Uterus (tissue), 4 donors: ENCODE measurements around the gene GC. TPM values are rescaled to one million over a fixed set of nuclear protein-coding genes. Genes with fewer than 3 reads are reported as not detected.

ENCODE experiments used
- DNase-seq, 2 donors: peaks; one replicate each; pipeline ENCODE4 v3.0.0-alpha.2; 2019 to 2020
- H3K27ac ChIP-seq, 2 donors: fragments of 200-600 bp; sonication (generic); 1 replicate in 1 of 2; 2 replicates in 1 of 2; pipeline ENCODE4 v1.5.1; 2016 to 2018
- H3K27me3 ChIP-seq, 2 donors: fragments of 200-600 bp; sonication (generic); one replicate each; pipeline ENCODE4 v1.5.1; 2018 to 2019; ENCODE audit warnings: control low read depth in 1 of 2
- H3K36me3 ChIP-seq, 2 donors: fragments of 200-600 bp; sonication (generic); one replicate each; pipeline ENCODE4 v1.5.1; 2019; ENCODE audit warnings: control low read depth in 1 of 2
- H3K4me1 ChIP-seq, 2 donors: fragments of 200-600 bp; sonication (generic); one replicate each; pipeline ENCODE4 v1.5.1; 2018 to 2019; ENCODE audit warnings: control low read depth in 1 of 2
- H3K4me3 ChIP-seq, 2 donors: fragments of 200-600 bp; sonication (generic); 1 replicate in 1 of 2; 2 replicates in 1 of 2; pipeline ENCODE4 v1.5.1; 2018 to 2019; ENCODE audit warnings: mild to moderate bottlenecking in 1 of 2
- H3K9me3 ChIP-seq, 2 donors: fragments of 200-600 bp; sonication (generic); one replicate each; pipeline ENCODE4 v1.5.1; 2019; ENCODE audit warnings: control low read depth in 1 of 2
- CTCF ChIP-seq, 4 experiments: fragments of 200-600 bp in 2 of 4; fragments of 450-650 bp in 2 of 4; sonication (generic) in 2 of 4; IDR thresholded peaks; one replicate each; pipeline ENCODE4 v1.5.1; 2016 to 2019; ENCODE audit warnings: antibody characterized with exemption in 4 of 4, mild to moderate bottlenecking in 2 of 4, moderate library complexity in 1 of 4
- POLR2A ChIP-seq, 2 donors: fragments of 450-650 bp; IDR thresholded peaks; one replicate each; pipeline ENCODE4 v1.6.1; 2016; ENCODE audit warnings: antibody characterized with exemption in 2 of 2, mild to moderate bottlenecking in 1 of 2, moderate library complexity in 1 of 2
- intact Hi-C: fragments of 100-400 bp; cut with DNase I; formaldehyde crosslinking; loops from one replicate; pipeline ENCODE4 v1.15.1; 2023; ENCODE audit warnings: low total_unique reads
- total RNA-seq, 4 donors: library from RNA; depleted of rRNA in 3 of 4; stranded (reverse); fragments of >200 nt in 3 of 4; gene quantifications; one replicate each; pipeline versions ENCODE4 v1.1.0 to v1.2.4, GENCODE V29; 2014 to 2023
- donor health status: DM: yes; HTN: yes; CAD: no.

Gene GC
- total RNA-seq, 4 donors from 2014 or later: 0.46 TPM; not detected in 3

GRCh38 chr4:71711044-71711984 lies 72.6 kb downstream of the GC start:
- Histone ChIP-seq H3K36me3 (no peaks in the 10 kb centered on the region), H3K4me3 (no peak overlapping the region), H3K27me3 (no peaks in the 10 kb centered on the region), H3K9me3 (no peaks in the 10 kb centered on the region), H3K27ac (no peak overlapping the region), H3K4me1 (no peaks in the 10 kb centered on the region)
- intact Hi-C loops: no loop called here
- no peak for DNase-seq
- TF ChIP-seq CTCF (IDR thresholded peaks at IDR 0.05) (no peak), POLR2A (IDR thresholded peaks at IDR 0.05) (no peak)

GRCh38 chr4:71709961-71710360 lies 73.9 kb downstream of the GC start:
- H3K9me3 ChIP-seq: no peaks in the 10 kb centered on the region
- TF ChIP-seq CTCF (IDR thresholded peaks at IDR 0.05) (no peak), POLR2A (IDR thresholded peaks at IDR 0.05) (no peak)
- H3K36me3 ChIP-seq: no peaks in the 10 kb centered on the region
- intact Hi-C loops: no loop called here
- no peak for DNase-seq
- no peaks in the 10 kb centered on the region for H3K27me3 ChIP-seq
- H3K4me3 ChIP-seq: no peak overlapping the region
- no peak overlapping the region for H3K27ac ChIP-seq
- H3K4me1 ChIP-seq: no peaks in the 10 kb centered on the region

GRCh38 chr4:71698141-71698540 lies 85.7 kb downstream of the GC start:
- H3K9me3 ChIP-seq: no peaks in the 10 kb centered on the region
- no peak overlapping the region for H3K27ac ChIP-seq
- no peaks in the 10 kb centered on the region for H3K36me3 ChIP-seq
- H3K27me3 ChIP-seq: no peaks in the 10 kb centered on the region
- intact Hi-C loops: no loop called here
- H3K4me1 ChIP-seq: no peaks in the 10 kb centered on the region
- DNase-seq: no peak
- TF ChIP-seq CTCF (IDR thresholded peaks at IDR 0.05) (no peak), POLR2A (IDR thresholded peaks at IDR 0.05) (no peak)
- no peak overlapping the region for H3K4me3 ChIP-seq

GRCh38 chr4:71697031-71697430 lies 86.8 kb downstream of the GC start:
- H3K27ac ChIP-seq: no peak overlapping the region
- no peaks in the 10 kb centered on the region for H3K9me3 ChIP-seq
- TF ChIP-seq CTCF (IDR thresholded peaks at IDR 0.05) (no peak), POLR2A (IDR thresholded peaks at IDR 0.05) (no peak)
- DNase-seq: no peak
- H3K4me1 ChIP-seq: no peaks in the 10 kb centered on the region
- no peaks in the 10 kb centered on the region for H3K36me3 ChIP-seq
- no peaks in the 10 kb centered on the region for H3K27me3 ChIP-seq
- intact Hi-C loops: no loop called here
- H3K4me3 ChIP-seq: no peak overlapping the region

- TF ChIP-seq POLR2A (IDR thresholded peaks at IDR 0.05) (no peak), CTCF (IDR thresholded peaks at IDR 0.05) (no peak)
- H3K4me3 ChIP-seq: no peak overlapping the region
- no peaks in the 10 kb centered on the region for H3K4me1 ChIP-seq
- no peaks in the 10 kb centered on the region for H3K9me3 ChIP-seq
- intact Hi-C loops: no loop called here
- no peak overlapping the region for H3K27ac ChIP-seq
- DNase-seq: no peak
- H3K27me3 ChIP-seq: no peaks in the 10 kb centered on the region
- H3K36me3 ChIP-seq: no peaks in the 10 kb centered on the region
Observed at GRCh38 chr4:71694961-71695360, 88.9 kb downstream of the GC start.
